H9 (cell line): Measurements from ENCODE around the gene CEP128. TPM values are rescaled to one million over a fixed set of nuclear protein-coding genes. Genes with fewer than 3 reads are reported as not detected.

Source experiments
- DNase-seq: peaks from one replicate; pipeline ENCODE4 v3.0.0-alpha.2; 2017
- H2AFZ ChIP-seq: one replicate; pipeline ENCODE4 v1.6.1; 2013; ENCODE audit warnings: mild to moderate bottlenecking, low read length, control low read depth, moderate library complexity
- H2AK5ac ChIP-seq: 2 replicates; pipeline ENCODE4 v1.6.1; 2013; ENCODE audit warnings: low read length, control low read depth, mixed read lengths; ENCODE audit not compliant: insufficient read length
- H2BK120ac ChIP-seq: one replicate; pipeline ENCODE4 v1.6.1; 2013; ENCODE audit warnings: low read depth, mild to moderate bottlenecking, low read length, control low read depth, inconsistent platforms; ENCODE audit not compliant: poor library complexity, severe bottlenecking
- H2BK12ac ChIP-seq: 2 replicates; pipeline ENCODE4 v1.6.1; 2013; ENCODE audit warnings: low read length, control low read depth, mixed read lengths, low read depth; ENCODE audit not compliant: insufficient read length
- H2BK15ac ChIP-seq: 2 replicates; pipeline ENCODE4 v1.6.1; 2013; ENCODE audit warnings: low read depth, low read length, control low read depth
- H2BK20ac ChIP-seq: one replicate; pipeline ENCODE4 v1.6.1; 2013; ENCODE audit warnings: low read depth, mild to moderate bottlenecking, low read length, control low read depth, inconsistent platforms; ENCODE audit not compliant: poor library complexity, severe bottlenecking
- H2BK5ac ChIP-seq: 2 replicates; pipeline ENCODE4 v1.6.1; 2013; ENCODE audit warnings: low read length, control low read depth, mixed read lengths; ENCODE audit not compliant: insufficient read length
- H3K14ac ChIP-seq: 2 replicates; pipeline ENCODE4 v1.6.1; 2013; ENCODE audit warnings: low read length, control low read depth; ENCODE audit not compliant: insufficient read depth
- H3K18ac ChIP-seq: 2 replicates; pipeline ENCODE4 v1.6.1; 2013; ENCODE audit warnings: low read depth, mild to moderate bottlenecking, mixed read lengths, low read length, control low read depth; ENCODE audit not compliant: insufficient read length
- H3K23ac ChIP-seq: 2 replicates; pipeline ENCODE4 v1.6.1; 2013; ENCODE audit warnings: low read length, control low read depth, mixed read lengths, low read depth; ENCODE audit not compliant: insufficient read length
- H3K23me2 ChIP-seq: 2 replicates; pipeline ENCODE4 v1.6.1; 2013; ENCODE audit warnings: low read depth, mild to moderate bottlenecking, mixed read lengths, low read length, control low read depth; ENCODE audit not compliant: insufficient read length, poor library complexity, severe bottlenecking
- H3K27ac ChIP-seq: 2 replicates; pipeline ENCODE4 v1.5.1; 2013; ENCODE audit warnings: low read length, control low read depth, mixed read lengths, low read depth; ENCODE audit not compliant: insufficient read length
- H3K27me3 ChIP-seq: 2 replicates; pipeline ENCODE4 v1.6.1; 2013; ENCODE audit warnings: low read length, control low read depth, inconsistent platforms; ENCODE audit not compliant: insufficient read depth
- H3K4ac ChIP-seq: 2 replicates; pipeline ENCODE4 v1.6.1; 2013; ENCODE audit warnings: low read depth, mild to moderate bottlenecking, control low read depth, inconsistent platforms, low read length, moderate library complexity
- H3K4me1 ChIP-seq: 2 replicates; pipeline ENCODE4 v1.6.1; 2013; ENCODE audit warnings: low read length, control low read depth, inconsistent platforms; ENCODE audit not compliant: insufficient read depth
- H3K4me2 ChIP-seq: 2 replicates; pipeline ENCODE4 v1.6.1; 2013; ENCODE audit warnings: low read length, control low read depth, mixed read lengths; ENCODE audit not compliant: insufficient read length, insufficient read depth
- H3K56ac ChIP-seq: 2 replicates; pipeline ENCODE4 v1.6.1; 2013; ENCODE audit warnings: low read depth, mild to moderate bottlenecking, mixed read lengths, low read length, control low read depth; ENCODE audit not compliant: insufficient read length
- H3K79me1 ChIP-seq: 2 replicates; pipeline ENCODE4 v1.6.1; 2013; ENCODE audit warnings: low read depth, mild to moderate bottlenecking, moderate library complexity, low read length, control low read depth, inconsistent platforms; ENCODE audit not compliant: insufficient read depth, poor library complexity, severe bottlenecking
- H3K79me2 ChIP-seq: 2 replicates; pipeline ENCODE4 v1.6.1; 2013; ENCODE audit warnings: low read length, control low read depth, inconsistent platforms; ENCODE audit not compliant: insufficient read depth
- H3K9ac ChIP-seq: 2 replicates; pipeline ENCODE4 v1.6.1; 2013; ENCODE audit warnings: low read length, control low read depth, mixed read lengths; ENCODE audit not compliant: insufficient read length; ENCODE audit errors: extremely low read depth
- H3K9me3 ChIP-seq: one replicate; pipeline ENCODE4 v1.6.1; 2013; ENCODE audit warnings: low read depth, low read length, inconsistent platforms; ENCODE audit not compliant: control insufficient read depth
- H3T11ph ChIP-seq: one replicate; pipeline ENCODE4 v1.6.1; 2013; ENCODE audit warnings: mild to moderate bottlenecking, low read length, control low read depth, inconsistent platforms
- H4K20me1 ChIP-seq: one replicate; pipeline ENCODE4 v1.6.1; 2013; ENCODE audit not compliant: control insufficient read depth, insufficient read length, insufficient read depth
- H4K5ac ChIP-seq: 2 replicates; pipeline ENCODE4 v1.6.1; 2013; ENCODE audit warnings: low read depth, mild to moderate bottlenecking, mixed read lengths, low read length, control low read depth; ENCODE audit not compliant: insufficient read length
- H4K8ac ChIP-seq: replicated peaks from 2 replicates; pipeline ENCODE4 v1.6.1; 2013; ENCODE audit warnings: low read length, control low read depth, mixed read lengths, low read depth; ENCODE audit not compliant: insufficient read length
- H4K91ac ChIP-seq: 2 replicates; pipeline ENCODE4 v1.6.1; 2013; ENCODE audit warnings: low read depth, mild to moderate bottlenecking, moderate library complexity, mixed read lengths, low read length, control low read depth; ENCODE audit not compliant: insufficient read length
- H3K27ac Mint-ChIP-seq, 3 experiments: 2 replicates in 2 of 3; 3 replicates in 1 of 3; pipeline ENCODE4 v1.8.0; 2020 to 2021; ENCODE audit warnings: mixed read lengths in 3 of 3, mild to moderate bottlenecking in 1 of 3, moderate library complexity in 1 of 3
- H3K27me3 Mint-ChIP-seq: 2 replicates; pipeline ENCODE4 v1.8.0; 2021; ENCODE audit warnings: low read depth, mild to moderate bottlenecking, moderate library complexity, mixed read lengths
- H3K36me3 Mint-ChIP-seq, 3 experiments: 2 replicates in 2 of 3; 3 replicates in 1 of 3; pipeline ENCODE4 v1.8.0; 2020 to 2021; ENCODE audit warnings: low read depth in 3 of 3, mixed read lengths in 3 of 3; ENCODE audit not compliant: insufficient read depth in 1 of 3
- H3K4me1 Mint-ChIP-seq, 2 experiments: 2 replicates each; pipeline ENCODE4 v1.8.0; 2020; ENCODE audit warnings: mixed read lengths in 2 of 2
- H3K4me3 Mint-ChIP-seq, 2 experiments: 2 replicates in 1 of 2; 3 replicates in 1 of 2; pipeline ENCODE4 v1.8.0; 2020 to 2021; ENCODE audit warnings: mild to moderate bottlenecking in 2 of 2, mixed read lengths in 2 of 2, moderate library complexity in 1 of 2
- H3K9me3 Mint-ChIP-seq, 2 experiments: 2 replicates in 1 of 2; 3 replicates in 1 of 2; pipeline ENCODE4 v1.8.0; 2020; ENCODE audit warnings: mild to moderate bottlenecking in 2 of 2, mixed read lengths in 2 of 2, moderate library complexity in 1 of 2
- total RNA-seq: library from RNA; stranded (reverse); gene quantifications from 2 replicates; pipeline ENCODE4 v1.2.1, GENCODE V29; 2021
- TF ChIP-seq, protein P1 (sequence below): fragments of 200-600 bp; sonication (generic); conservative IDR thresholded peaks from 3 replicates; pipeline ENCODE4 v1.8.0; 2021; ENCODE audit warnings: antibody characterized with exemption, mild to moderate bottlenecking

The CEP128 gene
- total RNA-seq, 1 experiment from 2014 or later: 16.3 TPM

DNA sequence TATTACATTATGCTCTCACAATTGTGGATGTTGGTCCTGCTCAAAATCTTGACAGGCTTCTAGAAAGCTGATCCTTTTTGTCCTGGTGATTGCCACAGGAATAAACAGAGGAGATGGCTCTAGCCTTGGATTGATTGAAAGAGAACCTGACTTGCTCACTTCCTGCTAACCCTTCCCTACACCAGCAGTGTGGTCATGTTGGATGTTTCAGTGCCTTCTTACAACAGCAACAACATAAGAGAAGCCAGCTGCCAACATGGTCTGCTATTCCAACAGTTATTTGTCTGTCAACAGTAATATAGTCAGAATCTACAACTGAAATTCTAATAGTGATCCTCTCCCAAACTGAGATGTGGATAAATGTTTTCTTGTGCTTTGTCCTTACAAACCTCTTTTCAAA lies 418.6 kb downstream of the CEP128 start:
- Histone ChIP-seq H3K4me2 (no peak overlapping the region), H3K4me1 (no peaks in the 10 kb centered on the region), H3T11ph (no peak overlapping the region), H2BK12ac (no peak overlapping the region), H2AK5ac (no peak overlapping the region), H3K9me3 (no peaks in the 10 kb centered on the region), H3K4ac (no peak overlapping the region), H3K79me1 (no peaks in the 10 kb centered on the region), H3K18ac (no peak overlapping the region), H2BK20ac (no peak overlapping the region), H4K20me1 (no peaks in the 10 kb centered on the region), H3K23ac (no peak overlapping the region), H3K23me2 (no peaks in the 10 kb centered on the region), H4K5ac (no peak overlapping the region), H3K27ac (no peak overlapping the region), H2BK120ac (no peak overlapping the region), H3K9ac (no peak overlapping the region), H4K8ac (no peak overlapping the region), H3K27me3 (no peaks in the 10 kb centered on the region), H3K56ac (no peak overlapping the region), H2BK5ac (no peak overlapping the region), H2BK15ac (no peak overlapping the region), H3K79me2 (no peaks in the 10 kb centered on the region), H3K14ac (no peak overlapping the region), H4K91ac (no peak overlapping the region), H2AFZ (no peak overlapping the region)
- Mint-ChIP-seq H3K27me3 (no peaks in the 10 kb centered on the region), H3K36me3 (no peaks in the 10 kb centered on the region; a peak in 1 of 7 replicates), H3K9me3 (no peaks in the 10 kb centered on the region), H3K27ac (0 out of 7 replicates have a peak overlapping the region, but pooled peaks of 1 of the 3 experiments have one; percentile 25), H3K4me1 (no peaks in the 10 kb centered on the region), H3K4me3 (no peak overlapping the region)
- TF ChIP-seq, protein P1, sequence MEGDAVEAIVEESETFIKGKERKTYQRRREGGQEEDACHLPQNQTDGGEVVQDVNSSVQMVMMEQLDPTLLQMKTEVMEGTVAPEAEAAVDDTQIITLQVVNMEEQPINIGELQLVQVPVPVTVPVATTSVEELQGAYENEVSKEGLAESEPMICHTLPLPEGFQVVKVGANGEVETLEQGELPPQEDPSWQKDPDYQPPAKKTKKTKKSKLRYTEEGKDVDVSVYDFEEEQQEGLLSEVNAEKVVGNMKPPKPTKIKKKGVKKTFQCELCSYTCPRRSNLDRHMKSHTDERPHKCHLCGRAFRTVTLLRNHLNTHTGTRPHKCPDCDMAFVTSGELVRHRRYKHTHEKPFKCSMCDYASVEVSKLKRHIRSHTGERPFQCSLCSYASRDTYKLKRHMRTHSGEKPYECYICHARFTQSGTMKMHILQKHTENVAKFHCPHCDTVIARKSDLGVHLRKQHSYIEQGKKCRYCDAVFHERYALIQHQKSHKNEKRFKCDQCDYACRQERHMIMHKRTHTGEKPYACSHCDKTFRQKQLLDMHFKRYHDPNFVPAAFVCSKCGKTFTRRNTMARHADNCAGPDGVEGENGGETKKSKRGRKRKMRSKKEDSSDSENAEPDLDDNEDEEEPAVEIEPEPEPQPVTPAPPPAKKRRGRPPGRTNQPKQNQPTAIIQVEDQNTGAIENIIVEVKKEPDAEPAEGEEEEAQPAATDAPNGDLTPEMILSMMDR: no peak
- no peak for DNase-seq
